GM19025 (cell line): ENCODE results near the gene ALX3.
"Not testable (repeated sequence)": the region's sequence is repeated elsewhere in the genome, so short reads cannot be mapped to it uniquely, and the experiment has no call there.

Experiments used
- ATAC-seq: cut with Tn5 transposase; IDR thresholded peaks from one replicate; pipeline ENCODE4 v1.9.1; 2021; ENCODE audit warnings: mild to moderate bottlenecking, low read depth, moderate library complexity; ENCODE audit not compliant: unreplicated experiment

The ALX3 gene

GRCh38 chr1:110048923-110049601, 21.4 kb downstream of the ALX3 start:
- ATAC-seq: no peak

DNA sequence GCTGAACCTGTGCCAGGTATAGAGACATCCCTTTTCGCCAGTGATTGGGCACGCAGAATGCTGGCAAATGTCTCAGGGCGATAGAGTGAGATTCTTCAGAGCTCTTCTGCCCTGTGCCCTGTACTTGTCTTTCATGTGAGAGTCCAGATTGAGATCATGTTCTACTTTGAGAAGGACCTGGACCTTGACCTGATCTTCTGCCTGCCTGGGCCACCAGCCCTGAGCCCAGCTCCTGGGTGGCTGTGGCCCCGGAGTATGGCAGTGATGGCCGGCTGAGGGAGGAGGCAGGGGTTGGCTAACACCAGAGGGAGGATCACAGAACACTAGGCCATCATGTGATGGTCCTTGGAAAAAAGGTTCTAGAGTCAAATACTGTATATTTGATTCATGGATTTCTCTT, 22.2 kb downstream of the ALX3 start:
- ATAC-seq: no peak

- ATAC-seq: no peak
Observed at GRCh38 chr1:110047463-110047862, 23.0 kb downstream of the ALX3 start.

DNA sequence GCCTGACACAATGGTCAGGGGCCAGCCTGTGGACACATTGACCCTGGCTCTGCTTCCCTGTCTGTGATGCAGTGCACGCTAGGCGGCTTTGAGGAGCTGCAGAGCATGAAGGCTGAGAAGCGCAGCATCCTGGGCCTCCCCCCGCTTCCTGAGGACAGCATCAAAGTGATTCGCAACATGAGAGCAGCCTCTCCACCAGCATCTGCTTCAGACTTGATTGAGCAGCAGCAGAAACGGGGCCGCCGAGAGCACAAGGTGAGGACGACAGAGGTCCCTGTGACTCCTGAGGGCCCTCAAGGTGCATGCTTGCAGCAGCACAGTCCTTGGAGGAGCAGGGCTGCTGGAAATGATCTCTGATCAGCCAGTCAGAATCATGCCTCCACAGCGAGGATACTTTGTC, 27.5 kb downstream of the ALX3 start:
- no peak for ATAC-seq

DNA sequence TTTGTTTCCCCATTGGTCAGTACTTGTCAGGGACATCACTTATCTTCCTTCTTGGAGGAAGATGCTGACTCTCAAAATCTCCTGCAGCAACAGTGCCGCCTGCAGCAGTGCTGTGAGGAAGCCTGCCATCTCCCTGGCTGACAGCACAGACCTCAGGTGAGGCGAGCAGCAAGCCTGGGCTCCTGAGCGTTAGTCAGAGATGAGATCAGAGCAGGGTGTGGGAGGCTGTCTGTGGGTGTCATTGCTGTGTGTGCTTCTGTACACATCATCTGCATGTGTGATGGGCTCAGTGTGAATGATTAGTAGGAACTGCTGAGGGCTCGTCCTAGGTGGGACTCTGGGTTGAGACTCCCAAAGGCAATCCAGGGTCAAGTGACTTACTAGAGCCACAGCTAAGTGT, 29.9 kb downstream of the ALX3 start:
- no peak for ATAC-seq

- no peak for ATAC-seq
Observed at GRCh38 chr1:110039641-110040040, 30.8 kb downstream of the ALX3 start.

DNA sequence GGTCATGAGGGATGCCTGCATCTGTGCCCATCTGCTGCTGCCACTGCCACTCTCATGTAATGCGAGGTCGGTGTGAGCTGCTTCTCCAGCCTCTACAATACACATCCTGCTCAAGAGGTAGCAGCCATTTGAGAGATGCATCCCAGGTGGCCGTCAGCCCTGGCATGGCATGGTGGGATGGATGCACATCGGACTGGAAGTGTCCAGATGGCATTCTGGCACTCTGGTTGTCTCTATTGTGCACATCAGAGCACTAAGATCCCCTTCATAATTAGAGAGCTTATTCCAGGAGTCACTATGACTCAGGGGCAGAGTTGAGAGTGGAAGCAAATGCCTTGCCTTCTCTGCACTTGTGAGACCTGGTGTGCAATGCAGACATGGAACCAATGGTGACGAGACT, 32.2 kb downstream of the ALX3 start:
- ATAC-seq: no peak

DNA sequence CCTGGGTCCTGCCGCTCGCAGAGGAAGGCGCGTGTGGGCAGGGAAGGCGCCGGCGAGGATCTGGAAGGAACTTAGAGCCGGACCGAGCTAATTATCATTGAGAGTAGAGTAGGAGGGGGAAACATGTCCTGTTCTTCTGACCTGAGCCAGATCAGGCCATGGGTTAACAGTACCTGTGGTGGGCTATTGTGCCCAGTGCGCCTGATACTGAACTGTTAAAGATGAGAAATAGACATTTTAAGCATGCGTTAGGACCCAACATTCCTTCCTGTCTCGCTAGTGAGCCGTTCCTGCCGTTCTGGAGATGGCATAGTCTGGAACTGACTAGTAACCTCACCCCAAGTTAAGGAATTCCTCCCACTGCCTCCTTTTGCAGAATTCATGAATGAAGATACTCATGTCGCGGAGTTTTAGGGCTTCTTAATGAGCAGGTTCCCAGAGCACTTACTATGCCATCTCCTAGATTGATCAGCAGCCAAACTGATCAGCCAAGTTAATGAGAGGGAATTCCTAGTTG, 35.2 kb downstream of the ALX3 start:
- ATAC-seq: no peak

GRCh38 chr1:110034451-110035235, 35.8 kb downstream of the ALX3 start, which contains the start of gene STRIP1:
Gene STRIP1, plus strand, starts transcription at chr1:110034624. Its CDS starts 14 bp downstream, at chr1:110034638.
- peak; percentile 79 for ATAC-seq

- ATAC-seq: no peak
Observed at GRCh38 chr1:110034040-110034450, 36.4 kb downstream of the ALX3 start.

DNA sequence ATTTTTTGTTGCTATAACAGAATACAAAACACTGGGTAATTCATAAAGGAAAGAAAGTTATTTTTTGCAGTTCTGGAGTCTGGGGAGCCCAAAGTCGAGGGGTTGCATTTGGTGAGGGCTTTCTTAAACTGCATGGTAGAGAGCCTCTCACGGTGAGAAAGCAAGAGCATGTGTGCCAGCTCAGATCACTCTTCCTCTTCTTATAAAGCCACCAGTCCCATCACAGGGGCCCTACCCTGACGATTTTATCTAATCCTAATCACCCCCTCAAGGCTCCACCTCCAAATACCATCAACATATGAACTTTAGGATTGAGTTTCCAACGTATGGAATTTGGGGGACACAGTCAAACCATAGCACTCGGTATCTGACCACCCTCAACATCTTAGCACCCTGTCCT, 37.1 kb downstream of the ALX3 start:
- no peak for ATAC-seq

DNA sequence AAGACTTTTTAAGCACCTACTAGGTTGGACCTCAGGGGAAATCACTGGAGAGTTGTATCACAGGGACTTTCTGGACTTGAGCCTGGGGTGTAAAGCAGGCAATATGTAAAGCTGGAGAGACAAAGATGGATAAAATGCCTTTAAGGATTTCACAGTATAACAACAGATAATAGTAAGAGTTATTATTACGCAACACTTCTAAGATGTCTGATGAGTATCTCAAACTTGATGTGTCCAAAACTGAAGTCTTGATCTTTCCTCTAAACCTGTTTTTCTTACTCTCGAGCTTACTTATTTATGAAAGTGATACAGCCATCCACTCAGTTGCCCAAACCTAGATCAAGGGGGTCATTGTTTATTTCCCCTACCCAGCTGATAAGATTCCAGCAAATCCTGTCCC, 38.1 kb downstream of the ALX3 start:
- no peak for ATAC-seq

- not testable (repeated sequence) for ATAC-seq
Observed at GRCh38 chr1:110030687-110031086, 39.8 kb downstream of the ALX3 start.

DNA sequence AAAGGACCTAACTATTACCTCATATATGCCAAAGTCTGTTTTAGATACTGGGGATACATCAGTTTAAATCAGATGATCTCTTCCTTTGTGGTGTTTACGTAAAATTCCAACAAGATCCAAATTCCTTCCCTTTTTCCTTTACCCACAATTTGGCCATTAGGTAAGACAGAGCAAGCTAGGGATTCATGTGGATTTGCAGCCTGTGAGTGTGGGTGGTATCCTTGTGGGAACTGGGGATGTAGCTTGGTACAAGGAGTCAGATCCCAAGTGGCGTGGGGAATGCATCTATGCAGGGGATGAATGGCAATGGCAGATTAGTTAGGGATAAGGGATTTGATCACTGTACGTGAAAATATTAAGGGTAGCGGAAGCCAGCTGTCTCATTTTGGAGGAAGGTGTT, 45.9 kb downstream of the ALX3 start:
- no peak for ATAC-seq

DNA sequence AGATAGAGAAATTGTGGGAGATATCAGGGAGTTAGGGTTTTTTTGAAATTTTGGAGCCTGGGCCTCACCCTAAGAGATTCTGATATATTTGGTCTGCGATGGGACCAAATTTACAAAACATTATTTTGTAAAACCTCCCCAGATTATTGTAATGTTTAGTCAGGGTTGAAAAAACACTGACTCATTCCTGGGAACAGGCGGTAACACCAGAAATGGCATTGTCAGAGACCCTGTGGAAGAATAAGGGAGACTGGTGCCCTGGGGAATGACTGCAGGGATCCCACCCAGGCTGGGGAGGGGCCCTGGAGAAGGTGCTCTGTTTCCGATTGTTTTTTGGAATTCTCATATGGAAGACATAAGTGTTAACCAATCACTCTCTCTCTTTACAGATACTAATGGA, 49.2 kb downstream of the ALX3 start:
- no peak for ATAC-seq

DNA sequence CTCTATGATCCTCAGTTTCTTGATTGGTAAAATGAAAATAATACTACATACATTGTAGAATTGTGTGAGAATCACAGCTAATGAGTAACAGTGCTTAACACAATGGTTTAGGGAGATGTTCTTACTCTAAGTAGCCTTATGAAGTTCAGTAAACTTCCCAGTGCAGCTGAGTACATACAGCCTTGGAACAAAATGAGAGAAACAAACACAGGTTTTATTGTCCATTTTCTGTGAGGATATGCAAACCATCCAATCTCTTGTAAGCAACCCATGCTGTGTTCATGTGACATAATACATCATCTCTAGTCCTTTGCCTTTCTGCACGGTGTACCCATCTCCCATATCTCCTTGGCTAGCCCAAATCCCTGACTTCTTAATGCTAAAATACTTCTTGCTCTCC, 50.7 kb downstream of the ALX3 start:
- no peak for ATAC-seq

DNA sequence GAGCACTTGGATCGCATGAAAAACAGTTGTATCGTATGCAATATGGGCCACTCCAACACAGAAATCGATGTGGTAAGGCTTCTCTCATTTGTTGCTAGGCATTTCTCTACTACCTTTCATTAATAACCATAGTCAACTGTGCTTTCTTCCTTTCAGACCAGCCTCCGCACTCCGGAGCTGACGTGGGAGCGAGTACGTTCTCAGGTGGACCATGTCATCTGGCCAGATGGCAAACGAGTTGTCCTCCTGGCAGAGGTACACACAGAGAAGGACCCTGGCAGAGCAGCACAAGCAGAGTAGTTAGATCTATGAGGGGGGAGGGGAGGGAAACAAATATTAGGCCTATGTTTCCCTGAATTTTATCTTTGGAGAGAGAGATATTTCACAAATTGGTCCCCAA, 52.1 kb downstream of the ALX3 start:
- ATAC-seq: no peak

DNA sequence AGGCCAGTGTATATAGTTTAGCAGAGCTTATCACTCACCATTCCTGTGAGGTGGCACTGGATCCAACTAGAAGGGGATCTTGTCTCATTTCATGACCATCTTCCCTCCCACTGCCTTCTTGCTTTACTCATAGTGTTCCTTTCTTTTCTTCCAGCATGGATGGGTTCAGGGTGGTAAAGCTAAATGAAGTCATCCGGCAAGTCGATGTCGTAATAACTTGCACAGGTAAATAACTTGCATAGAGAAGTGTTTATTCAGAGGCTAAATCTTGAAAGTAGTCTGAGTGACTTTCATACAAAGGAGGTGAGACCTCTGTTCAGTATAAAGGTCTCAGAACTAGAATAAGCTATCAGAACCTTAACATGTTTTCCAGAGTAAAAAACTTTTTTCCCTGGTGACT, 52.7 kb downstream of the ALX3 start:
- no peak for ATAC-seq

DNA sequence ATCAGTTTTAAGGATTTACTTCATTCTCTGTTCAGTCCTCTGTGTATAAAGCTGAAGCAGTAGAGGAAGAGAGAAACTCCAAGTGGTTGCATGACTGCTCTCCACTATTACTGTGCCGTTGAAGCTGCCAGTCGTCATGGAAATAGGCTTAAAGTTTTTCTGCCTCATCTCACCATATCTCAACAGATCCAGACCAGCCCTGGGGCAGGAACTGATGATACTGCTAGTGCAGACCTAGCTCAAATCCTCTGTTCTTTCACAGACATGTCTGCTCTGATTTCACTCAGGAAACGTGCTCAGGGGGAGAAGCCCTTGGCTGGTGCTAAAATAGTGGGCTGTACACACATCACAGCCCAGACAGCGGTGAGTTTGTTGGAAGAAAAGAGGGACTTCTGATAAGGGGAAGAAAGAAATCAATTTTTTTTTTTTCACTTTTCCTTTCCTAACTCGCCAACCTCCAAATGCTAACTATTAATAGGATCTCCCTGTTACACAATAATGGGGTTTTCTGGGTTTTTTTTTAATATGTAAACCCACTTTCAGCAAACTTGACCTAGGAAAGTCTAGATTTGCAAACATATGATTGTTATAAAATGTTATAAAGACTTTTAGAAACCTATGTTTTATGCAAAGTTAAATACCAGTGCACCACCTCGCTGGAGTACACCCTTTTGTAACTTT, 58.2 kb downstream of the ALX3 start:
- peak; percentile 43 for ATAC-seq

DNA sequence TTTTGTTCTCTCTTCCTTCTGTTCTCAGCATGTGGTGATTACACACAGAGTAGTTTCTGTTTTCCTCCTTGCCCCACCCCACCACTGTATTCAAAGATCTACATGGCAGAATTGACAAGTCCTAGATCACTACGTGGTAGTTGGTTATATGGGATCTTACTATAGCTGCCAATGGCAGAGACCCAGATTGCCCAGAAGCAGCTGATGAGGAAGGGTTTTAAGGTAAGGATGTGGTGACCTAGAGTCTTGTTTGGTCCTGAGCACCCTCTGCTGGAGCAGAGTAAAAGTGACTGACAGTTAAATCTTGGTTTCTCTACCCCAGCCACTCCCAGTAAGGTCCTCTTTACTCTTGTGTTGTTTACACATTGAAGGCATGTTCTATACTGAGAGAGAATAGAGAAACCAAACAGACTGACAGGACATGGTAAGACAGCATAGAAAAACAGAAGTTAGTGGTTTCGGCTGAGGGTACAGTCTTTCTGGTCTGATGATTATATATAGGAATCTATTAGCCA, 58.9 kb downstream of the ALX3 start:
- ATAC-seq: peak; percentile 94
